Hematopoietic multipotent progenitor cell treated with erythropoietin and hydrocortisone succinate and interleukin-3 and kit ligand, for 8 days (in vitro differentiated cells): ENCODE measurements around the gene ENPP3.
A peak's percentile ranks its signal among the peaks of the same experiment; 100 is the strongest.
"Not testable (repeated sequence)": the region's sequence is repeated elsewhere in the genome, so short reads cannot be mapped to it uniquely, and the experiment has no call there.

Experiments used
- DNase-seq: peaks from one replicate; pipeline ENCODE4 v3.0.0-alpha.2; 2015

Gene ENPP3

DNA sequence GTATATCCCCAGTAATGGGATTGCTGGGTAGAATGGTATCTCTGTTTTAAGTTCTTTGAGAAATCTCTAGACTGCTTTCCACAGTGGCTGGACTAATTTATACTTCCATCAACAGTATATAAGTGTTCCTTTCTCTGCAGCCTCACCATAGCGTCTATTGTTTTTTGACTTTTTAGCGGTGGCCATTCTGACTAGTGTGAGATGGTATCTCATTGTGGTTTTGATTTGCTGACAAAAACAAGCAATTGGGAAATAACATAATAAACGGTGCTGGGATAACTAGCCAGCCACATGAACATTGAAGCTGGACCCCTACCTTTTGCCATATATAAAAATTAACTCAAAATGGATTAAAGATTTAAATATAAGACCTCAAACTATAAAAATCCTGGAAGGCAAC, 49.9 kb downstream of the ENPP3 start:
- no peak for DNase-seq

DNA sequence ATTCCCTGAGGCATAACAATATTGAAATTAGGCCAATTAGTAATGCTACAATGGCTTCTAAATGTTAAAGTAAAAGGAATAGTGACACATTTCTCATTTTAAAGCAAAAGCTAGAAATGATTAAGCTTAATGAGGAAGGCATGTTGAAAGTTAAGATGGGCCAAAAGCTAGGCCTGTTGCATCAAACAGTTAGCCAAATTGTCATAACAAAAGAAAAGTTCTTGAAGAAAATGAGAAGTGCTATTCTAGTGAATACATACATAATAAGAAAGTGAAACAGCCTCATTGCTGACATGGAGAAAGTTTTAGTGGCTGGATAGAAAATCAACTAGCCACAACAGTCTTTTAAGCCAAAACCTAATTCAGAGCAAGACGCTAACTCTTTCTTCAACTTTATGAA, 51.2 kb downstream of the ENPP3 start:
- no peak for DNase-seq

GRCh38 chr6:131692031-131692430, 54.9 kb downstream of the ENPP3 start:
- no peak for DNase-seq

GRCh38 chr6:131692589-131692988, 55.5 kb downstream of the ENPP3 start:
- no peak for DNase-seq

DNA sequence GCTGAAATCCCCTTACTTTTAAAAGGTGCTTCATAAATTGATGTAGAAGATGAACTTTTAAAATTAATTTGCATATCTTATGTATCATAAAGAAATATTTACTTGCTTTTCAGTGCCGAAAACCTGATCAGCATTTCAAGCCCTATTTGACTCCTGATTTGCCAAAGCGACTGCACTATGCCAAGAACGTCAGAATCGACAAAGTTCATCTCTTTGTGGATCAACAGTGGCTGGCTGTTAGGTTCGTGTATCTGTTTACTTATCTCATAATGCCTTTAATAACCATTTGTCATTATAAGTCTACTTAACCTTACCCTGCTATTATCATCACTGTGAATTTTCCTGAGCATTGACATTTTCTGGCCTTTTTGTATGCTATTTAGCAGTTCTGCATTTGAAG, 56.3 kb downstream of the ENPP3 start:
- no peak for DNase-seq

GRCh38 chr6:131694832-131695426, 57.8 kb downstream of the ENPP3 start:
- DNase-seq: peak; percentile 75

DNA sequence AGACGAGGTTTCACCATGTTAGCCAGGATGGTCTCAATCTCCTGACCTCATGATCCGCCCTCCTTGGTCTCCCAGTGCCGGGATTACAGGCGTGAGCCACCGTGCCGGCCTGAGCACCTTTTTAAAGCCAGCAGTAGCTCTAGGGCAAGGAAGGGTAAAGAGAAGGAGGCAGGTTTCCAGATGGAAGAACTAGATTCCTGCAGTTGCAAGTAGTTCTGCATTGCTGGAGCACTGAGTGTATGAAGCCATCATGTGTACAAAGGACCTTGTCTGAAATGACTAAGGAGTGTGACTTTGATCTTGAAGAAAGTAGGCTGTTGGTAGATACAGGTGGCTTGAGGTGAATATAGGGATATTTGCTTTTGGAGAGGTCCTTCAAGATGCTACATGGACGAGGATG, 59.9 kb downstream of the ENPP3 start:
- DNase-seq: no peak

DNA sequence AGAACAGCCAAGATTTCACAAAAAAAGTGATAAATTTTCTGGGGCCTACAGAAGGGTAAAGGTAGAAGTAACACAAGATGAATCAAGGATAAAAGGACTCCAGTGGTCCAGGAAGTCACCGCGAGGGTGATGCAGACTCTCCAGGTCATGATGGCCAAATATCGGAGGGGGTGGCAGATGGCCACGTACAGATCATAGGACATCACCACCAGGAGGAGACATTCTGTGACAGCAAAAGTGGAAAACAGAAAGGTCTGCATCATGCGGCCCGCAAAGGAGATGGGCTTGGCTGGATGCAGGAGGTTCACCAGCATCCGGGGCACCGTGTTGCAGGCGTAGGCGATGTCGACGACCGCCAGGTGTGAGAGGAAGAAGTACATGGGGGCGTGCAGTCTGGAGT, 63.7 kb downstream of the ENPP3 start:
- DNase-seq: not testable (repeated sequence)

DNA sequence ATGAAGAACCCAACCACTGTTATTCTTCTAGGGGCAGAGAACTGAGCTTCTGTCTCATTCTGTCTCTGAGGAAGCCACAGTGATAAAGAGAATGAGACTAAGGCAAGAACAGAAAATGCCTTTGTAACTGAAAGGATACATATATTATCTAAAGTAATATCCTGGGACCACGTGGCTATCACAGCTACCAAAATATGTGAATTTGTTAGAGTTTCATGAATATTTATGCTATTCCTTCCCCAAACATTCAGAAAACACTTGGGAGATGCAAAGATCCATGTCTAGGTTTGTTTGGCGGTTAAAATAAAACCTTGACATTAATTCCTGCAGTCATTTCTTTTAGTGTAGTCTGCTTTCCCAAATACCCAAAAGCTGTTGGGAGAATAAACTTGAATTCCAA, 66.8 kb downstream of the ENPP3 start:
- DNase-seq: not testable (repeated sequence)

GRCh38 chr6:131710917-131711316, 73.8 kb downstream of the ENPP3 start, which contains the start of gene CTAGE9:
Gene CTAGE9, minus strand, starts transcription at chr6:131711017. Its CDS starts 0 bp downstream, at chr6:131711017.
- not testable (repeated sequence) for DNase-seq

GRCh38 chr6:131715567-131715966, 78.5 kb downstream of the ENPP3 start:
- not testable (repeated sequence) for DNase-seq

- DNase-seq: no peak
Observed at GRCh38 chr6:131717836-131718542, 80.9 kb downstream of the ENPP3 start.

DNA sequence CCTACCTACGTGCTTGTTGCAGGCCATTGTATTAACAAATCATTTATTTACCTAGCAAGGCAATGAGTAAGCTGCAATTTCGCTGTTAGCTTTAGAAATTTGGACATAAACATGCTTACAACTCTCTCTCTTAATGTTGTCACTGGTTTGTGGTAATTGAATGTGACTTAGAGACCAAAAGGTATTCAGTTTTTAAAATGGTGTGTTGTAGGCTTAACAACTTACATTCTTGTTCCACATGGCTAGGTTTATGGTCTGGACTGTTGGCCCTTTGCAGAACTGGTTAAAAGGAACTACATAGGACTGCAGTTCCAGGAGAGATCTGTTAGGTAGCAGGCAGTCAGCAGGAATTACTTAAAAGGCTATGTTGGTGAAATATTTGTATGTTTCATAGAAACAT, 84.1 kb downstream of the ENPP3 start:
- no peak for DNase-seq

GRCh38 chr6:131724114-131724513, 87.0 kb downstream of the ENPP3 start:
- DNase-seq: no peak

GRCh38 chr6:131727467-131727866, 90.4 kb downstream of the ENPP3 start:
- DNase-seq: no peak

DNA sequence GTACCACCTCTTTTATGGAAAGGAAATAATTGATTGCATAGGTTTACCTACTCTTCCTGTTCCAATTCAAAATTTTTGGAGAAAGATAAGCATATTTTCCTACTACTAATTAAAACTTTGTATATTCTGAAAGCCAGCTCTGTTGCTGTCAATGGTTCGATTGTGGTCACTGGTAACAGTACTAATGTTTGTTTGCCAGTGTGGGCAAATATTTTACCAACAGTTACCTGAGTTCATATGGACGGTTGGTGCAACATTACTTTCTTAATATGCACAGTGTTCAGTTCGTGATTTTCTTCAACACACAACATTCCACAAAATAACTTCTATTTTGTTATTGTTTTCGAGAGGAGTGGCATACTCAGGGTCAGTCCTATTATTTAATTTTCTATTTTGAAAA, 90.8 kb downstream of the ENPP3 start:
- DNase-seq: no peak

DNA sequence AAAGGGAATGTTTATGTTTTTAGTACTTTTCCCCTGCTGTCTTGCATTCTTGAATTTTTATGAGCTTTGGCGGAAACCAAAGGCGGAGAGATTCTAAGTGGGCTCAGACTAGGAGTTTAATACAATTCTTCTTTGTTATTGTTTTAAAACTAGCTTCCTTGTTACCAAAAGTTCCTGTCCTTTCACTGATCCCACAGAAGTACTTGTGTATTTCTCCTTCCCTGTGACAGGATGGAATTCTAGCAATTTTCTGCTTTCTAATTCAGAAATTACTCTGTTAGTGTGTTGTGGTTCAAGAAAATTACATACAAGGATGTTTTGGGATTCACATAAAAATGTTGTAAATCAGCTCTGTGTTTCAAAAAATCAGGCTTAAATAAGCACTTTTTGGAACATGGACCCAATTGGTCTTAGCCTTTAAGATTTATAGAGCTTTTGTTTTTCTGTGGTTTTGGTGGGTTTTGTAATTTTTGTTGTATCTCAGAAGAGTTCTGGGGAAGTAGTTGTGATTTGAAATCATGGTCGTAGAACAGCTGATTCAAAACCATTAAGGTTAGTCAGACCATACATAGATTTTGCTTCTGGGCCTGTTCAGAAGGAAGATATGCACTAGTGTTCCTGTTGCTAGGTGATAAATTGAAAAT, 91.3 kb downstream of the ENPP3 start:
- no peak for DNase-seq

- no peak for DNase-seq
Observed at GRCh38 chr6:131729550-131729949, 92.4 kb downstream of the ENPP3 start.

DNA sequence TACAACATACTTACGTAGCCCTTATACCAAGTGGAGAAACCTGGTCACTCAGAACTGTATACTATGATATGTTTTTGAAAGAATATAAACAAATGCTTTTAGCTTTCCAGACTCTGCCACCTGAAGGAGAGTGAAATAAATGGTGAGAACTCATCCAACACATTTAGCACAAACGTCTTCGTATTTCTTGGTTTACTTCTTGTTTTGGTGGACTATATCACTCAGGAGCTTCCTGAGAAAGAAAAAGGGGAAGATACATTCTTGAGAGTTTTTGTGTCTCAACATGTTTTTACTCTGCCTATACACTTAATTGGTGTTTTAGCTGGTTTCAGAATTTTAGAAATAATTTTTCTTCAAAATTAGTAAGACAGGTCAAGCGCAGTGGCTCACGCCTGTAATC, 93.2 kb downstream of the ENPP3 start:
- no peak for DNase-seq

- peak; percentile 7 for DNase-seq
Observed at GRCh38 chr6:131731224-131731623, 94.1 kb downstream of the ENPP3 start.

DNA sequence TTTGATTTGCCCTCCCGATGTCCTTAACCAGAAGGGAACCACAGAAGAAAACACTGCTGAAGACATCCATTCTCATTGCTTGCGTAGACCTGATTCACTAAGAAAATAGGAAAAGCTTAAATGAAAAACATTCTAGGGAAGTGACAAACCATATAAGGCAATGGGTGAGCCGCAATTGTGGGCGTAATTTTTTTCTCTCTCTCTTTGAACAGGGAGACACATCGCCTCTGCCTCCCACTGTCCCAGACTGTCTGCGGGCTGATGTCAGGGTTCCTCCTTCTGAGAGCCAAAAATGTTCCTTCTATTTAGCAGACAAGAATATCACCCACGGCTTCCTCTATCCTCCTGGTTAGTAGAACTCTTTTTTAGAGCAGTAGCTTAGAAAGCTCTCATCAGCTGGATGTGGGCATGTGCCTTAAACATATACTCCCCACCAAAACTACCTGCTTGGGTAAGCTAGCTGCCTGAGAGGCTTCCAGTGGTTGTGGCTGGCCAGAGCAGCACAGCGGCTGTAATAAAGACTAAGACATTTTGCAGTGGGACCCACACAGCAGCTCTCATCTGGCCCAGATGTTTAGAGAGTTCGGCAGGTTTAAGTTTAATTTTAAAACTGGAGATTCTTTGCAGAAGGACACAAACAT, 96.4 kb downstream of the ENPP3 start:
- DNase-seq: no peak

- DNase-seq: no peak
Observed at GRCh38 chr6:131736003-131736596, 99.0 kb downstream of the ENPP3 start.

DNA sequence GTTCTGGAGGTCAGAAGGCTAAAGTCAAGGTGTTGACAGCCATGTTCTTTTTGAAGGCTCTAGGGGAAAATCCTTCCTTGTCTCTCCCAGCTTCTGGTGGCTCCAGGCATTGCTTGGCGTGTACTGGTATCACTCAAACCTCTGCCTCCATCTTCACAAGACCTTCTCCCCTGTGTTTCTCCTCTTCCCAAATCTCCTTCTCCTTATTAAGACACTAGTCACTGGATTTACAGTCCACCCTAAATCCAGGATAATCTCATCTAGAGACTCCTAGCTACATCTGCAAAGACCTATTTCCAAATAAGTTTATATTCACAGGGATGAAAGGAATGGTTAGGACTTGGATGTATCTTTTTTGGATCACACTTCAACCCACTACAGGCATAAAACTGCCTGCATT, 99.7 kb downstream of the ENPP3 start:
- DNase-seq: no peak
